ENCODE results near the gene CLTB.

The CLTB gene

GRCh38 chr5:176441921-176442323 is 25.6 kb upstream of the CLTB start:
- ChIA-PET POLR2A (no interaction called here), CTCF (interaction anchor here (0.6 kb wide), 1 partner anchor 39 kb away, joined by 4 read pairs; no protein-coding TSS in a partner anchor)
- TF ChIP-seq HDGF (IDR thresholded peaks at IDR 0.05; ENCODE audit: borderline replicate concordance) = no peak
- no peak for TF ChIP-seq BHLHE40 (IDR thresholded peaks at IDR 0.05; ENCODE audit: borderline replicate concordance)
- no peak for TF ChIP-seq L3MBTL2 (conservative IDR thresholded peaks at IDR 0.05)
- TF ChIP-seq ZNF384 (IDR thresholded peaks at IDR 0.05) = no peak
- TF ChIP-seq SP1 (IDR thresholded peaks at IDR 0.05) = no peak
- no peak for TF ChIP-seq FOXA1 (IDR thresholded peaks at IDR 0.05)
- TF ChIP-seq ARNT (IDR thresholded peaks at IDR 0.05) = no peak
- TF ChIP-seq CTBP1 (IDR thresholded peaks at IDR 0.05; ENCODE audit: borderline replicate concordance) = no peak
- TF ChIP-seq SUZ12 (IDR thresholded peaks at IDR 0.05) = no peak
- TF ChIP-seq TARDBP (IDR thresholded peaks at IDR 0.05) = no peak
- TF ChIP-seq NFRKB (IDR thresholded peaks at IDR 0.05) = no peak
- TF ChIP-seq PKNOX1 (IDR thresholded peaks at IDR 0.05) = no peak
- TF ChIP-seq LEF1 (IDR thresholded peaks at IDR 0.05; ENCODE audit: borderline replicate concordance) = no peak
- TF ChIP-seq ELF4 (IDR thresholded peaks at IDR 0.05) = no peak
- TF ChIP-seq FOXM1 (IDR thresholded peaks at IDR 0.05; ENCODE audit: borderline replicate concordance) = no peak
- TF ChIP-seq FOXK2 (IDR thresholded peaks at IDR 0.05) = no peak
- peak; percentile 18 for DNase-seq (ENCODE audit: extremely low spot score)

GRCh38 chr5:176440927-176441706 is 24.8 kb upstream of the CLTB start:
- ChIA-PET CTCF (interaction anchor here (0.6 kb wide), 2 partner anchors 32 to 40 kb away, joined by 3 to 4 read pairs; no protein-coding TSS in a partner anchor), POLR2A (no interaction called here)
- no peak for DNase-seq (ENCODE audit: extremely low spot score)
- no peak for TF ChIP-seq ZNF384 (IDR thresholded peaks at IDR 0.05)
- no peak for TF ChIP-seq NFRKB (IDR thresholded peaks at IDR 0.05)
- no peak for TF ChIP-seq SUZ12 (IDR thresholded peaks at IDR 0.05)
- TF ChIP-seq LEF1 (IDR thresholded peaks at IDR 0.05; ENCODE audit: borderline replicate concordance) = no peak
- TF ChIP-seq L3MBTL2 (conservative IDR thresholded peaks at IDR 0.05) = no peak
- no peak for TF ChIP-seq ELF4 (IDR thresholded peaks at IDR 0.05)
- no peak for TF ChIP-seq TARDBP (IDR thresholded peaks at IDR 0.05)
- TF ChIP-seq FOXM1 (IDR thresholded peaks at IDR 0.05; ENCODE audit: borderline replicate concordance) = no peak
- TF ChIP-seq CTBP1 (IDR thresholded peaks at IDR 0.05; ENCODE audit: borderline replicate concordance) = no peak
- TF ChIP-seq BHLHE40 (IDR thresholded peaks at IDR 0.05; ENCODE audit: borderline replicate concordance) = no peak
- TF ChIP-seq SP1 (IDR thresholded peaks at IDR 0.05) = no peak
- TF ChIP-seq FOXK2 (IDR thresholded peaks at IDR 0.05) = no peak
- no peak for TF ChIP-seq HDGF (IDR thresholded peaks at IDR 0.05; ENCODE audit: borderline replicate concordance)
- TF ChIP-seq FOXA1 (IDR thresholded peaks at IDR 0.05) = no peak
- no peak for TF ChIP-seq ARNT (IDR thresholded peaks at IDR 0.05)
- TF ChIP-seq PKNOX1 (IDR thresholded peaks at IDR 0.05) = no peak

GRCh38 chr5:176438959-176439757 is 22.8 kb upstream of the CLTB start:
- POLR2A ChIA-PET = interaction anchor here (0.8 kb wide), 1 partner anchor 9 kb away, joined by 4 read pairs; the partner anchor contains the start of gene FAF2
- CTCF ChIA-PET = interaction anchor here (0.7 to 1.0 kb wide), 2 partner anchors 9 to 461 kb away, joined by 3 to 5 read pairs; no protein-coding TSS in a partner anchor
- no peak for DNase-seq (ENCODE audit: extremely low spot score)
- TF ChIP-seq NFRKB (IDR thresholded peaks at IDR 0.05) (no peak), PKNOX1 (IDR thresholded peaks at IDR 0.05) (no peak), ZNF384 (IDR thresholded peaks at IDR 0.05) (no peak), LEF1 (IDR thresholded peaks at IDR 0.05; ENCODE audit: borderline replicate concordance) (no peak), CTBP1 (IDR thresholded peaks at IDR 0.05; ENCODE audit: borderline replicate concordance) (no peak), SP1 (IDR thresholded peaks at IDR 0.05) (no peak), FOXK2 (IDR thresholded peaks at IDR 0.05) (no peak), ELF4 (IDR thresholded peaks at IDR 0.05) (no peak), ARNT (IDR thresholded peaks at IDR 0.05) (no peak), SUZ12 (IDR thresholded peaks at IDR 0.05) (no peak), L3MBTL2 (conservative IDR thresholded peaks at IDR 0.05) (no peak), TARDBP (IDR thresholded peaks at IDR 0.05) (no peak)

GRCh38 chr5:176436656-176437055 is 20.3 kb upstream of the CLTB start:
- TF ChIP-seq ZNF384 (IDR thresholded peaks at IDR 0.05) (no peak), FOXK2 (IDR thresholded peaks at IDR 0.05) (no peak), HDGF (IDR thresholded peaks at IDR 0.05; ENCODE audit: borderline replicate concordance) (no peak)
- no peak for DNase-seq (ENCODE audit: extremely low spot score)
- ChIA-PET CTCF (no interaction called here), POLR2A (no interaction called here)

GRCh38 chr5:176432707-176433106 is 16.4 kb upstream of the CLTB start:
- no peak for TF ChIP-seq CTBP1 (IDR thresholded peaks at IDR 0.05; ENCODE audit: borderline replicate concordance)
- TF ChIP-seq SP1 (IDR thresholded peaks at IDR 0.05) = no peak
- TF ChIP-seq TARDBP (IDR thresholded peaks at IDR 0.05) = no peak
- TF ChIP-seq SUZ12 (IDR thresholded peaks at IDR 0.05) = no peak
- POLR2A ChIA-PET = no interaction called here
- CTCF ChIA-PET = no interaction called here
- no peak for DNase-seq (ENCODE audit: extremely low spot score)
